H1 (cell line): ENCODE measurements around the gene SHC1. TPM values are rescaled to one million over a fixed set of nuclear protein-coding genes. Genes with fewer than 3 reads are reported as not detected.

ENCODE experiments used
- CTCF ChIA-PET: fragments of 300-600 bp; sonication (Branson Sonifier 250); formaldehyde crosslinking; loops from one replicate; lab custom pipeline; 2021; ENCODE audit not compliant: partially characterized antibody; lab: Charles Lee
- POLR2A ChIA-PET: fragments of 300-600 bp; sonication (Branson Sonifier 250); formaldehyde crosslinking; loops from one replicate; lab custom pipeline; 2021; ENCODE audit warnings: inconsistent platforms; ENCODE audit not compliant: partially characterized antibody; lab: Charles Lee
- DNase-seq, 2 experiments: peaks; one replicate each; pipeline versions ENCODE4 v3.0.0 to v3.0.0-alpha.2; 2010 to 2022; ENCODE audit warnings: low spot score in 2 of 2, low read depth in 1 of 2, mixed read lengths in 1 of 2
- FAIRE-seq: peaks from 2 replicates; lab custom pipeline; 2011; peaks lifted over from hg19 to GRCh38; lab: Jason Lieb, UNC
- H2AFZ ChIP-seq: 2 replicates; pipeline ENCODE4 v1.8.1; 2012; ENCODE audit warnings: low read length, inconsistent platforms
- H2AK5ac ChIP-seq: 2 replicates; pipeline ENCODE4 v1.6.1; 2013; ENCODE audit warnings: low read depth, low read length
- H2BK120ac ChIP-seq: replicated peaks from 2 replicates; pipeline ENCODE3; 2013; ENCODE audit warnings: low read depth, low read length, inconsistent platforms
- H2BK12ac ChIP-seq: 2 replicates; pipeline ENCODE4 v1.6.1; 2013; ENCODE audit warnings: low read depth, low read length
- H2BK15ac ChIP-seq: 2 replicates; pipeline ENCODE4 v1.6.1; 2013; ENCODE audit warnings: low read length
- H2BK20ac ChIP-seq: 2 replicates; pipeline ENCODE4 v1.6.1; 2013; ENCODE audit warnings: low read length
- H2BK5ac ChIP-seq: 2 replicates; pipeline ENCODE4 v1.6.1; 2013; ENCODE audit warnings: low read depth, low read length
- H3K14ac ChIP-seq: 2 replicates; pipeline ENCODE4 v1.6.1; 2013; ENCODE audit warnings: inconsistent platforms; ENCODE audit not compliant: insufficient read length
- H3K18ac ChIP-seq: 2 replicates; pipeline ENCODE4 v1.6.1; 2013; ENCODE audit warnings: low read length; ENCODE audit errors: extremely low read depth
- H3K23ac ChIP-seq: 2 replicates; pipeline ENCODE4 v1.6.1; 2013; ENCODE audit warnings: inconsistent platforms; ENCODE audit not compliant: insufficient read length
- H3K23me2 ChIP-seq: 2 replicates; pipeline ENCODE4 v1.6.1; 2013; ENCODE audit warnings: low read depth, low read length
- H3K27ac ChIP-seq: 2 replicates; pipeline ENCODE4 v1.6.1; 2011; ENCODE audit warnings: low read depth, low read length, inconsistent platforms
- H3K27me3 ChIP-seq, 4 experiments: replicated peaks in 1 of 4; 1 replicate in 1 of 4; 2 replicates in 3 of 4; pipeline versions ENCODE4 v1.6.1 to v1.8.1; 2011 to 2013; ENCODE audit warnings: low read length in 3 of 4, mild to moderate bottlenecking in 3 of 4, inconsistent platforms in 2 of 4, mixed read lengths in 2 of 4, moderate library complexity in 1 of 4; ENCODE audit not compliant: control insufficient read depth in 3 of 4, insufficient read depth in 3 of 4; ENCODE audit errors: extremely low read depth in 1 of 4
- H3K36me3 ChIP-seq, 4 experiments: 2 replicates each; pipeline versions ENCODE4 v1.6.1 to v1.8.1; 2011 to 2013; ENCODE audit warnings: mild to moderate bottlenecking in 4 of 4, low read length in 3 of 4, moderate library complexity in 2 of 4, control low read depth in 1 of 4, inconsistent platforms in 1 of 4; ENCODE audit not compliant: insufficient read depth in 4 of 4, control insufficient read depth in 2 of 4
- H3K4ac ChIP-seq: replicated peaks from 2 replicates; pipeline ENCODE3; 2013; ENCODE audit warnings: low read length, low read depth, mixed read lengths, inconsistent platforms; ENCODE audit not compliant: insufficient read length
- H3K4me1 ChIP-seq, 4 experiments: replicated peaks in 1 of 4; 1 replicate in 1 of 4; 2 replicates in 3 of 4; pipeline versions ENCODE4 v1.6.1 to v1.8.1; 2011 to 2013; ENCODE audit warnings: low read length in 3 of 4, inconsistent platforms in 2 of 4, mixed read lengths in 1 of 4; ENCODE audit not compliant: insufficient read depth in 4 of 4, control insufficient read depth in 3 of 4
- H3K4me2 ChIP-seq, 2 experiments: 2 replicates each; pipeline versions ENCODE4 v1.6.1 to v1.8.1; 2011 to 2013; ENCODE audit warnings: low read depth in 2 of 2, low read length in 2 of 2, control low read depth in 1 of 2, inconsistent platforms in 1 of 2, mild to moderate bottlenecking in 1 of 2; ENCODE audit not compliant: insufficient read depth in 1 of 2
- H3K4me3 ChIP-seq, 4 experiments: fragments of 200-600, 300-600 bp in 1 of 4; sonication (generic), shearing (Covaris generic), sonication (Bioruptor Twin) in 1 of 4; 2 replicates each; pipeline versions ENCODE4 v1.5.1 to v1.8.1; 2011 to 2016; ENCODE audit warnings: low read length in 4 of 4, low read depth in 3 of 4, control low read depth in 2 of 4, inconsistent platforms in 2 of 4, mild to moderate bottlenecking in 2 of 4, mixed read lengths in 1 of 4, moderate library complexity in 1 of 4; ENCODE audit not compliant: insufficient read depth in 2 of 4; ENCODE audit errors: extremely low read depth in 1 of 4
- H3K56ac ChIP-seq: replicated peaks from 2 replicates; pipeline ENCODE3; 2013; ENCODE audit warnings: low read depth, mild to moderate bottlenecking, mixed read lengths, low read length, inconsistent platforms; ENCODE audit not compliant: insufficient read length
- H3K79me1 ChIP-seq: 2 replicates; pipeline ENCODE4 v1.6.1; 2013; ENCODE audit warnings: low read depth, low read length, control low read depth
- H3K79me2 ChIP-seq, 2 experiments: 2 replicates each; pipeline versions ENCODE4 v1.6.1 to v1.8.1; 2012 to 2013; ENCODE audit warnings: low read length in 2 of 2, mild to moderate bottlenecking in 2 of 2, inconsistent platforms in 1 of 2; ENCODE audit not compliant: insufficient read depth in 2 of 2, control insufficient read depth in 1 of 2
- H3K9ac ChIP-seq, 4 experiments: replicated peaks in 1 of 4; 1 replicate in 1 of 4; 2 replicates in 3 of 4; pipeline versions ENCODE4 v1.6.1 to v1.8.1; 2011 to 2013; ENCODE audit warnings: low read depth in 3 of 4, low read length in 3 of 4, control low read depth in 2 of 4, mild to moderate bottlenecking in 2 of 4, moderate library complexity in 2 of 4, inconsistent platforms in 1 of 4; ENCODE audit errors: extremely low read depth in 1 of 4
- H3K9me3 ChIP-seq, 2 experiments: 2 replicates each; pipeline versions ENCODE4 v1.6.1 to v1.8.1; 2012 to 2013; ENCODE audit warnings: mild to moderate bottlenecking in 2 of 2, moderate library complexity in 2 of 2, control low read depth in 1 of 2, inconsistent platforms in 1 of 2, low read depth in 1 of 2, low read length in 1 of 2, mixed read lengths in 1 of 2; ENCODE audit not compliant: insufficient read depth in 2 of 2
- H4K20me1 ChIP-seq, 2 experiments: replicated peaks in 1 of 2; 2 replicates each; pipeline versions ENCODE3 to v1.8.1; 2011 to 2013; ENCODE audit warnings: inconsistent platforms in 2 of 2, low read length in 2 of 2, mild to moderate bottlenecking in 1 of 2; ENCODE audit not compliant: insufficient read depth in 2 of 2, control insufficient read depth in 1 of 2
- H4K5ac ChIP-seq: 2 replicates; pipeline ENCODE4 v1.6.1; 2013; ENCODE audit warnings: low read length, low read depth, mixed read lengths, inconsistent platforms; ENCODE audit not compliant: insufficient read length
- H4K8ac ChIP-seq: 2 replicates; pipeline ENCODE4 v1.8.0; 2013; ENCODE audit warnings: mild to moderate bottlenecking, moderate library complexity, low read length, inconsistent platforms; ENCODE audit not compliant: insufficient read depth; ENCODE audit errors: extremely low read depth
- H4K91ac ChIP-seq: replicated peaks from 2 replicates; pipeline ENCODE3; 2013; ENCODE audit warnings: low read length, mixed read lengths, inconsistent platforms; ENCODE audit not compliant: insufficient read length
- FOSL1 ChIP-seq: IDR thresholded peaks from 2 replicates; pipeline ENCODE4 v1.6.1; 2011; ENCODE audit warnings: mild to moderate bottlenecking, low read depth, low read length, moderate library complexity; ENCODE audit not compliant: insufficient read depth
- POLR2A ChIP-seq, 2 experiments: IDR thresholded peaks; 1 replicate in 1 of 2; 2 replicates in 1 of 2; pipeline ENCODE4 v1.6.1; 2011; ENCODE audit warnings: low read depth in 2 of 2, low read length in 2 of 2, mild to moderate bottlenecking in 2 of 2; ENCODE audit errors: control extremely low read depth in 1 of 2
- whole genome bisulfite sequencing, 2 experiments: shearing (Covaris generic) in 1 of 2; methylation state at CpG; one replicate each; pipeline versions ENCODE4 v1.1.6 to v1.1.7; 2013 to 2015; ENCODE audit warnings: low lambda C conversion rate in 2 of 2, mixed read lengths in 2 of 2, inconsistent platforms in 1 of 2, low coverage in 1 of 2, missing lambda C conversion rate in 1 of 2; ENCODE audit not compliant: insufficient replicate concordance in 2 of 2, insufficient coverage in 1 of 2, insufficient read length in 1 of 2; ENCODE audit errors: extremely low coverage in 1 of 2, missing lambda C conversion rate in 1 of 2; 5-methylcytosine and 5-hydroxymethylcytosine counted together
- polyA plus RNA-seq, 7 experiments: library from polyadenylated mRNA; depleted of rRNA in 3 of 7; stranded (reverse) in 5 of 7; unstranded in 2 of 7; fragments of >200 nt in 5 of 7; fragments of 200-250 nt in 2 of 7; gene quantifications; 1 replicate in 5 of 7; 2 replicates in 1 of 7; 4 replicates in 1 of 7; pipeline versions ENCODE4 v1.2.1 to v1.2.3, GENCODE V29; 2011 to 2013; ENCODE audit warnings: missing spikeins in 2 of 7, mixed read lengths in 2 of 7
- total RNA-seq: library from RNA; stranded (reverse); fragmentation: NEBNext Ultra II Directional; extraction: Animal tissue kit (Norgen Biotek cat#: 25700); gene quantifications from 2 replicates; pipeline ENCODE4 v1.2.1, GENCODE V29; 2021

The SHC1 gene
- total and polyA plus RNA-seq, 2 of the 8 experiments (the other 6 are each of a cell fraction or from before 2014, with no cell fraction given), result 177 to 212 TPM

DNA sequence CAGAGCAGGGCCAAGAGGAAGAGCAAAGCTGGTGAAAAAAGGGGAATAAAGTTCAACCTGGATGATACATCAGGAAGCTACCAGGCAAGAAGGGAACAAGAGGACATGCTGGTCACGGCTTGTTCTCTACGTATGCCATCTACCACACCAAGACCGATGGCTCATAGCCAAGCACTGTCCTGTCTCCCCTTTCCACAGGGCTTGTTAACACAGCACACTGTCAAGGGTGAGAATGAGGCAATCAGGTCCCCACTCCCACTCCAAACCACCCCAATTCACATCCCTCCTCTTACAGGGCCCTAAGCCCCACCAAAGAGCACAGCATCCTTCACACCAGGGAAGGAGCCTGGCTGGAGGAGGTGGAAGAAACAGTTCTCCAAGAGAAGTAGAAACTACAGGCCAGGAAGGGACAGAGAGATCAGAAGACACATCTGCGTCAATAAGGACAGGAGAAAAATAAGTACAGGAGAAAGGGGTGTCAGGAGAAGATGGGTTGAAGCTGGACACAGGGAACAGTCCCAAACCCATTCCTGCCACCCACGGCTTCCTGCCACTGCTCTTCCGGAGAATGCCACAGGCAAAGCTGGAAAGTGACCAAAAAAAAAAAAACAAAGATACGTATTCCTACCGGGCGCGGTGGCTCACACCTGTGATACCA, 923 bp upstream of the SHC1 start:
- TF ChIP-seq FOSL1, result no peak
- TF ChIP-seq POLR2A (IDR thresholded peaks at IDR 0.05; ENCODE audit: control extremely low read depth in 1 of 2, low read depth in 2 of 2, low read length in 2 of 2), result peak; percentile 18; a peak in 2 of 3 replicates
- H3K27me3 ChIP-seq, result no peaks in the 10 kb centered on the region
- peak overlapping the region; percentile 95 for H2BK120ac ChIP-seq
- H3K4me3 ChIP-seq, result peak overlapping the region; percentile 61 to 80 (median 76)
- H3K56ac ChIP-seq, result peak overlapping the region; percentile 94
- peak overlapping the region; percentile 88 for H2BK20ac ChIP-seq
- peaks cover 7 to 19% (median 15%) of the 10 kb centered on the region in 4 experiments; a peak in 7 of 8 replicates for H3K36me3 ChIP-seq
- peaks cover 14% of the 10 kb centered on the region; the same call in 1 of the 2 replicates for H3K79me1 ChIP-seq
- peaks cover 9 to 11% of the 10 kb centered on the region in 2 experiments for H4K20me1 ChIP-seq
- H3K79me2 ChIP-seq, result peaks cover 19 to 54% of the 10 kb centered on the region in 2 experiments
- H3K4me1 ChIP-seq, result peaks cover 3 to 19% (median 15%) of the 10 kb centered on the region in 4 experiments
- H3K27ac ChIP-seq, result peak overlapping the region; percentile 91
- H4K5ac ChIP-seq, result peak overlapping the region; percentile 49
- peaks cover 29% of the 10 kb centered on the region for H3K23me2 ChIP-seq
- H2BK12ac ChIP-seq, result peak overlapping the region; percentile 100
- no peak for DNase-seq
- H3K23ac ChIP-seq, result peak overlapping the region; percentile 61
- peak overlapping the region; percentile 99 for H2BK5ac ChIP-seq
- ChIA-PET POLR2A (interaction anchor here (0.6 to 42.8 kb wide), 20 partner anchors 10 to 1012 kb away, joined by 3 to 702 read pairs (median 5); partner anchors contain the start of genes ADAM15, FLAD1, LENEP and PBXIP1), CTCF (interaction anchor here (0.6 to 20.6 kb wide), 15 partner anchors 11 to 92 kb away, joined by 3 to 334 read pairs (median 8); partner anchors contain the start of genes ADAM15, EFNA4, FLAD1 and LENEP)
- H3K9ac ChIP-seq, result peak overlapping the region in 3 of 4 experiments; percentile 63 to 81 (median 69); a peak in 6 of 7 replicates
- H3K4ac ChIP-seq, result peak overlapping the region; percentile 98
- peak overlapping the region; percentile 85 for H2BK15ac ChIP-seq
- 53% methylated on average over 9 of the region's 10 CpGs; no CpG with 5 or more reads in 1 of the 2 experiments for WGBS, 2 experiments
- H2AFZ ChIP-seq, result no peak overlapping the region
- peak overlapping the region; percentile 74; the same call in 1 of the 2 replicates for H4K8ac ChIP-seq
- peak overlapping the region; percentile 84 for H3K18ac ChIP-seq
- H3K14ac ChIP-seq, result peak overlapping the region; percentile 16
- no peaks in the 10 kb centered on the region for H3K9me3 ChIP-seq
- no peak for FAIRE-seq
- H4K91ac ChIP-seq, result peak overlapping the region; percentile 100
- H2AK5ac ChIP-seq, result peak overlapping the region; percentile 100
- H3K4me2 ChIP-seq, result peak overlapping the region; percentile 78
